Measurements from ENCODE around the gene IGSF21.

IGSF21 gene

GRCh38 chr1:18120638-18121037 is 13.0 kb downstream of the IGSF21 start:
- DNase-seq = no peak

GRCh38 chr1:18121072-18121820 is 13.6 kb downstream of the IGSF21 start:
- no peak for DNase-seq

GRCh38 chr1:18123467-18123992 is 15.9 kb downstream of the IGSF21 start:
- no peak for DNase-seq

GRCh38 chr1:18124977-18125376 is 17.4 kb downstream of the IGSF21 start:
- no peak for DNase-seq

- no peak for DNase-seq
Observed at GRCh38 chr1:18126616-18127015, 19.0 kb downstream of the IGSF21 start.

- no peak for DNase-seq
Observed at GRCh38 chr1:18128298-18128697, 20.7 kb downstream of the IGSF21 start.

GRCh38 chr1:18130356-18130755 is 22.8 kb downstream of the IGSF21 start:
- DNase-seq = no peak

GRCh38 chr1:18132022-18132710 is 24.6 kb downstream of the IGSF21 start:
- no peak for DNase-seq

- DNase-seq = no peak
Observed at GRCh38 chr1:18132711-18133541, 25.3 kb downstream of the IGSF21 start.

- DNase-seq = no peak
Observed at GRCh38 chr1:18134324-18135046, 26.9 kb downstream of the IGSF21 start.

- DNase-seq = no peak
Observed at GRCh38 chr1:18137759-18138345, 30.3 kb downstream of the IGSF21 start.

- no peak for DNase-seq
Observed at GRCh38 chr1:18139198-18139981, 31.8 kb downstream of the IGSF21 start.

- DNase-seq = no peak
Observed at GRCh38 chr1:18140411-18140810, 32.8 kb downstream of the IGSF21 start.

GRCh38 chr1:18141661-18142060 is 34.1 kb downstream of the IGSF21 start:
- no peak for DNase-seq

GRCh38 chr1:18142471-18142870 is 34.9 kb downstream of the IGSF21 start:
- DNase-seq = no peak

GRCh38 chr1:18142969-18143368 is 35.4 kb downstream of the IGSF21 start:
- no peak for DNase-seq

- DNase-seq = no peak
Observed at GRCh38 chr1:18144062-18144461, 36.5 kb downstream of the IGSF21 start.

- DNase-seq = peak; percentile 12
Observed at GRCh38 chr1:18144916-18145647, 37.5 kb downstream of the IGSF21 start.

GRCh38 chr1:18145851-18146618 is 38.4 kb downstream of the IGSF21 start:
- DNase-seq = no peak

- no peak for DNase-seq
Observed at GRCh38 chr1:18146886-18147285, 39.3 kb downstream of the IGSF21 start.
